ENCODE measurements around the gene RASGEF1C.
"Not testable (repeated sequence)": the region's sequence is repeated elsewhere in the genome, so short reads cannot be mapped to it uniquely, and the experiment has no call there.

Gene RASGEF1C

DNA sequence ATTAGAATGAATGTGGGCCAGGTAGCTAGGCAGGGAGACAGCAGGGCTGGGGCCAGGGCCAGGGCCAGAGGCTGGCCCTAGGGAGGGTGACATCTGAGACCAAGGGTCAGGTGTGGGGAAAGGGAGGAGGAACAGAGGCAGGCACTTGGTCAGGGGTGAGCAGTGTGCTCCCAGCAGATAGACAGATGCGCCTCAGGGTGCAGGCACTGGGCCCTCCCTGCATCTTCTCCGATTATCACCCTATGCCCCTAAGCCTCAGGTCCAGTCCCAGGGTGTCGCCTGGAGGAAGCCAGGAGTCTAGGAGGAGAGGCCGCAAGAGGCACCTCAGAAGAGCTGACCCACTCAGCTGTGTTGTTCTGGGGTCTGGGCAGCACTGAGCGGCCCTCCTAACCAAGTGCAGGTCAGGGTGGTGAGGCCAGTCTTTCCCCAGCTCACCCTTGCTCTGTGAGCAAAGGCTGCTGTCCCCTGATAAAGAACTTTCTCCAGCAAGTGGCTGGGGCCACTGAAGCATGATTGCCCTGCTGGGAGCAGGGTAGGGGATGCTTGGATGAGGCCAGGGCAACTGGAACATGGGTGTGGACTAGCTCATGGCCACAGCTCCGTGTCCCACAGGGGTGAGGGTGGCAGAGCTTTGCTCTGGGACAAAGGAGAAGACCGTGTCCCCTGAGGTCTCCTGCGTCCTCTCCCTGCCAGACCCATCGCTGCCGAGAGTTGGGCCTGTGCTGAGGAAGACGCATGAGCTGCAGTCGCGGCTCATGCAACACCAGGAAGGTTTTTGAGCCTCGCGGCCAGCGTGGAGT is 2.1 kb upstream of the RASGEF1C start:
- DNase-seq = no peak

DNA sequence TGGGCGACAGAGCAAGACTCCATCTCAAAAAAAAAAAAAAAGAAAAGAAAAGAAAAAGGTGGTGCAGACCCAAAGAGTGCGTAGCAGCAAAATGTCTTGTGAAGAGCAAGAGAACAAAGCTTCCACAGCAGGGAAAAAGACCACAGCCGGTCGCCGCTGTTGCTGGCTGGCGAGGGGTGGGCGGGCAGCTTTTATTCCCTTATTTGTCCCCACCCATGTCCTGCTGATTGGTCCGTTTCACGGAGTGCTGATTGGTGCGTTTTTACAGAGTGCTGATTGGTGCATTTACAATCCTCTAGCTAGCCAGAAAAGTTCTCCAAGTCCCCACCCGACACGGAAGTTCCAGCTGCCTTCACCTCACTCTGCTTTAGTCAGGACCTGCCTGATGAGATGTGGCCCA is 1.1 kb upstream of the RASGEF1C start:
- DNase-seq = not testable (repeated sequence)

DNA sequence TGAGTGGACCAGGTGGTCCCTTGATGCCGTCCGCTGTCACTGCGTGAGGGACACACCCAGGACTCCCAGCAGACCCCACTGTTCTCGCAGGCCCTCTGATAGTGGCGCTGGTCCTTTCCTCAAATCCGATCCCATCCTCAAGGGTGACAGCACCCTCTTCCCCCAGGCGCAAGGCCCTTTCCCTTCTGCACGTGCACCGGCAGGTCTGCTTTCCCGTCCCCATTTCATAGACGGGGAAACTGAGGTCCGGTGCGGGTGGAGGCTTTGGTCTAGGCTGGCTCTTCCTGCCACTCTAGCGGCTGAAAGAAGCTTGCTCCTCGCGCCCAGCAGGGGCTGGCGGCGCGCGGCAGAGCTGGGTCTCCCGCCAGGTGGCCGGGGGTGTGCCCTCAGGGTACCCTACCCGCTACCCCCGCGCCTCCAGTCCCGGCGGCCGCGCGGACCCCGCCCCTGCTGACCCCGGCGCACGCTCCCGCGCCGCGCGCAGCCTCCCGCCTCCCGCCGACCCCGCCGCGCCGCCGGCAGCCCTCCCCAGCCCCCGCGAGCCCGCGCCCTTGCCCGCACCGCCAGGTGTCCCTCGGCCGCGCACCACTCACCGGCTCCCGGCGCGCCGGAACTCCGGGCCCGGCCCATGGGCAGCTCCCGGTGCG is 453 bp downstream of the RASGEF1C start:
- DNase-seq = no peak

DNA sequence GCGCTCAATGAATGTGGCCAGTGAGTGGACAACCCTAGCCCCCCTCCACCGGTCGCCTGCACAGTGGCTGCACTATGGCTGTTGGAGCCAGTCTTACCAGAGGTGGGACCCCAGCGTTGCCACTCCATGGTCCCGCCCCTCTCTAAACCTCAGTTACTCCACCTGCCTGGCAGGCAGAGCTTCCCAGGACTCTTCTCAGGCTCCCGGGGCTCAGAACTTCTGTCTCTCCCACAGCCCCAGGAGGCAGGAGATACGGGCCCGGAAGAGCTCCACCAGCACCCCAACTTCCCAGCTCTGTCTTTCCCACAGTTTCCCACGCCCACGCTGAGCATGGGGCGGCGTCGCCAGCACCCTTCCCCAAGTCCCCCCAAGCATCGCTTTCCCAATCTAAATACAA is 975 bp downstream of the RASGEF1C start:
- DNase-seq = no peak

DNA sequence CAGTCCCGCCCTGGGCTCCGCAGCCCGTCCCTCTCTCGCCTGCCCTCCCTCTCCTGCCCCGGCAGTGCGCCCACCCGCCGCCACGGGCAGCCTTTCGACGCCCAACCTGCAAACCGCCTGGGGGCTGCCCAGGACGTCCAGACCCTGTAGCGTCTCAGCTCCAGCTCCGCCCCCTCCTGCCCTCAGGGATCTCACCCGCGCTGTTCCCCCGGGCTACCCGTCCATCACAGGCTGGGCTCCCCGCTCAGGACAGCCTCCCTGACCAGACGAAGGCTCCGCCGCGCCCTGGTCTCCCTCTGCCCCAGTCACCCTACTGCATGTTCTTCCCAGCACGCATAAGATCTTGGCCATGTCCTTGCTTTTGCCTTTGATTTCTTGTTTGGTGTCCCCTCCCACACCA is 1.4 kb downstream of the RASGEF1C start:
- no peak for DNase-seq

DNA sequence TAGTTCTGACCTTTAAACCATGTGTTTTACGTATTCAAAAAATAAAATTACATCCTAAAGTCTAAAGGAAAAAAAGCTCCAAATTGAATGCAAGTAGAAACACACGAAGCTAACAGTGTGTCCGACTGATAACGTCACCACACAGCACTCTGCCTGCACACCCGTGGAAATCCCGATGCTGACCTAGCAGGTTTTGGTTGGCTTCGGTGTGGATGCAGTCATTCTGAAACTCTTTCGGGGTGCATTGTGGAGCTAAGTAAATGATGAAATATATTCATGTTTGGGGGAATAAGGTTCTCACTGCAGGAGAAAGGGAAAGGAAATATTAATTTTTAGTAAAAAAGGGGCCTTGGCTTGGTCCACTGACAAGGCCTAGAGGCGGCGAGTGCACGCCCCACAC is 2.0 kb downstream of the RASGEF1C start:
- no peak for DNase-seq

DNA sequence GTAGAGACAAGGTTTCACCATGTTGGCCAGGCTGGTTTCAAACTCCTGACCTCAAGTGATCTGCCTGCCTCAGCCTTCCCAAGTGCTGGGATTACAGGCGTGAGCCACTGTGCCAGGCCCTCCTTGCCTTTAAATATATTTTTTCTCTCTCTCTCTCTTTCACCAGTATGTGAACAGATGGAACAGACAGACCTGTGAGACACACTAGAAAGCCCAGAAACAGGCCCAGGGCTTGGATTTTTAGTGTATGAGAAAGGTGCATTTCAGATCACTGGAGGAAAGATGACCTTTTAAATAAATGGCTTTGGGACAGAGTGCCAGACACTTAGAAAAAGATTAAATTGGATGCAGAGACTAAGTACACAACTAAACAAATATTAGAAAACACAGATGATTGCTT is 3.1 kb downstream of the RASGEF1C start:
- no peak for DNase-seq

DNA sequence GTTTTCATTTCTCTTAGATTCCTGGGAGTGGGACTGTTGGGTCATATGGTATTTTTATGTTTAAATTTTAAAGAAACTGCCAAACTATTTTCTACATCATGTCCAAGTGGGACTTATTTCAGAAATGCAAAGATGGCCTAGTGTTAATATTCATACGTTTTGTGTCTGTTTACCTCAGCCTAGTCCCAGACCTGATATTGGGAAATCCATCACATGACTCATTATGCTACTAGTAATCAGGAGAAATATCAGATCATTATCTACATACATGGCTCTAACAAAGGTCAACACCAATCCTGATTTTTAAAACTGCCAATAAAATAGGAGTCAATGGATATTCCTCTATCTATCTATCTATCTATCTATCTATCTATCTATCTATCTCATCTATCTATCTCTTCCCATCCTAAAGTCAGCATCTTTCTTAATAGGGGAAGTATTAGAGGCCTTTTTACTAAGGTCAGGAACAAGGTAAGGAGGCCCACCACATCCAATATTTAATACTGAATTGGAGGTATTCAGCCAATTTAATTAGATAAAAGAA is 4.7 kb downstream of the RASGEF1C start:
- no peak for DNase-seq

DNA sequence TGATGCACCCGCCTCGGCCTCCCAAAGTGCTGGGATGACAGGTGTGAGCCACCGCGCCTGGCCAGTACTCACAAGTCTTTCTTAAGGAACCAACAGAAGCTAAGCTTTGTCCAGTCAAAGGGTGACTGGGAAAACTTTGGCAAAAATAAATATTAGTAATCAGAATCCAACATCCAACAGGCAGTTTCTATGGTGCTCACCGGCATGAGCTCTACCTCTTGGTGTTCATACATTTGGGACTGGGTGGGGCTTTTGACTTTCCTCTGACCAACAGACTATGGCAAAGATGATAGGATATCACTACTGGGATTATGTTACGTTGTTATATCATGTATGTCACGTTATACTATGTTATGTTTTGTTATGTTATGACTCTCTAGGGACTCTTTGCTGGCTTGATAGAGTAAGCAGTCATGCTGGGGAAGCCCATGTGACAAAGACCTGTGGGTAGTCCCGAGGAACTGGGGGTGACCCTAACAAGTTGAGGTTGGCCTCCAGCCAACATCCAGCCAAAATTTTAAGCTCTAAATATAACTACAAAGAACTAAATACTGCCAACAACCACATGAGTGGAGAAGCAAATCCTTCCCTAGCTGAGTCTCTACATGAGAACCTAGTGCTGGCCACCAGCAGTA is 6.0 kb downstream of the RASGEF1C start:
- no peak for DNase-seq

DNA sequence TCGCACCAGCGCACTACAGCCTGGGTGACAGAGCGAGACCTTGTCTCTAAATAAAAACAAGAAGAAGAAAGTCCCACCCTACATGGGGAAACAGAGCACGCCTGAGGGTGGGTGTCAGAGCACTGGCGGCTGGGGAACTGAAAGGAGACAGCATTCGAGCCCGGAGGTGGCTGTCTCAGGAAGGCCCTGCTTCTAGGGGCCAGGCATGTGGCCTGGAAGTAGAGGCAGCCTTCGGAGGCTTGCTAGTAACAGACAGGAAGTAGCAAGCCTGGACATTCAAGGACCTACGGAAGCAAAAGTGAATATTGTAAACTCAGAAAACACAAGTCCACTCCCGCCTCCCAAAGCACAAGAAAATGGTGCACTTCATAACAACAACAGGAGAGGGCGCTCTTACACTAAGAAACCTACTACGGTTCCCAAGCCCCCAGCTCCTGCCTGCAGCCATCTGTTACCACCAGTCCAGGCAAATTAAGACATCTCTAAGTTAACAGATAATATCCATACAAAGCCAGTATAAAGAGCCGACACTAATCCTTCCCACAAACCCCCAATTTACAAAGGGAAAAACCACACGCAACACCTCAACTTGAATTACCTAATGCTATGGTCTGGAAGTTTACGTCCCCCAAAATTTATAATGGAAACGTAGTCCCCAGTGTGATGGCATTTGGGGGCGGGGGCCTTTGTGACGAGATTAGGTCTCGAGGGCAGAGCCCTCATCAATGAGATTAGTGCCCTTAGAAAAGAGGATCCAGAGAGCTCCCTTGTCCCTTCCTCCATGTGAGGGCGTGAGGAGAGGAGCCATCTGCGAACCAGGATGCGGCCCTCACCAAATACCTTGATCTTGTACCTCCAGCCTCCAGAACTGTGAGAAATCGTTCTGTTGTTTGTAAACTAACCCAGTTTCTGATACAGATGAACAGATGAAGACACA is 7.7 kb downstream of the RASGEF1C start:
- no peak for DNase-seq

DNA sequence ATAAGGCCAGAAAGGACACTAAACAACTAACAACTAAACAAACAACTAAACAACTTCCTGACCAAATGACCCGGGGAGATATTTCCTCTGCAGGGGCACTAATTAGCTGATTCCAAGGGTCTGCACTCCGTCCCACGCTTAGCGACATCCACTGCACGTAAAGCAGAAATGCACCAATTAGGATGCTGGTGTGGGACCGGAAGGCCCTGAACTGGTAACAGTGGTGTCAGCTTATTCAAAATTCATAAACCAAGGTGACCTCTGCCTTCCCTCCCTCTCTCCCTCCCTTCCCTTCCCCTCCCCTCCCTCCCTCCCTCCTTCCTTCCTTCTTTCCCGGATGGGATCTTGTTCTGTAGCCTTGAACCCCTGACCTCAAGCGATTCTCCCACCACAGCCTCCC is 9.6 kb downstream of the RASGEF1C start:
- no peak for DNase-seq

DNA sequence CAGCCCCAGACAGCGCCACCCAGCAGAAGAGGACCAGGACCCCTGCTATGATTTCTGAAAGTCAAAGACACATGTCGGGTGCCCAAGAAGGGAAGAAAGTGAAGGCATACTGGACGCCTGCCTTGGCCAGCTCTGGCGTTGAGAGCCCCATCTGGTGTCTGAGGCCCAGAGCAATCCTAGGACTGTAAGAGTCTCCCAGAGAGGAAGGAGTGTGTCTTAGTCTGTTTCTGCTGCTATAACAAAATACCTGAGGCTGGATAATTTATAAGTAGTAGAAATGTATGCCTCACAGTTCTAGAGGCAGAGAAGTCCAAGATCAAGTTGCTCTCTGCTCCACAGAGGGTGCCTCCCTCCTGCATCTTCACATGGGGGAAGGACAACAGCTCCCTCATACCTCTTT is 10.8 kb downstream of the RASGEF1C start:
- DNase-seq = no peak

DNA sequence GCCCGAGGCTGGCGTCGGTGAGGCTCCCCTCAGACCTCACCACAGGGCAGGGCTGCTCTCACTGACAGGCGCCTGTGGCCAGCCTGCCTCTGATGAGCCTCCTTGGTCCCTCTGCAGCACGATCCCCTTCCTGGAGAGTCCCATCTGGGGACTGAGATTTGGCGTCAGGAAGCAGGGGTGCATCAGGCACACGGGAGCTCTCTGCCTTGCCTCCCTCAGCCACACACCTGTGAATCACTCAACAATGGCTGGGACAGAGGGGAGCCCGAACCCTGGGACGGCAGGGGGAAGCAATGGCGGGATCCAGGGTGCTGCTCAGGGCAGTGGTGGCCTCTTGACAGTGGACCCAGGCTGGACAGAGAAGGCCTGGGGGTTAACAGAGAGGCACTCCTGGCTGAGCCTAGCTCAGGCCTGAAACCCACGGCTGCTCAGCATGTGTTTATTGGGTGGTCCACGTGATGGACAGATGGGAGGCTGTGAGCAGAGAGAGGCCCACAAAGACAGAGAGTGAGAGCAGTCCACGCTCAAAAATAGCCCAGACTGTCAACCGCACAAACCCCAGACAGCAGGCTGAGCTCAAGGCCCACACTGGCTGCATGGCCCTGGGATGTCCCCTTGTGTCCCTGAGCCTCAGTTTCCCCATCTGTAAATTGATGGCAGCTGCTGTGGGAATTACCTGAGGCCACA is 11.9 kb downstream of the RASGEF1C start:
- no peak for DNase-seq

DNA sequence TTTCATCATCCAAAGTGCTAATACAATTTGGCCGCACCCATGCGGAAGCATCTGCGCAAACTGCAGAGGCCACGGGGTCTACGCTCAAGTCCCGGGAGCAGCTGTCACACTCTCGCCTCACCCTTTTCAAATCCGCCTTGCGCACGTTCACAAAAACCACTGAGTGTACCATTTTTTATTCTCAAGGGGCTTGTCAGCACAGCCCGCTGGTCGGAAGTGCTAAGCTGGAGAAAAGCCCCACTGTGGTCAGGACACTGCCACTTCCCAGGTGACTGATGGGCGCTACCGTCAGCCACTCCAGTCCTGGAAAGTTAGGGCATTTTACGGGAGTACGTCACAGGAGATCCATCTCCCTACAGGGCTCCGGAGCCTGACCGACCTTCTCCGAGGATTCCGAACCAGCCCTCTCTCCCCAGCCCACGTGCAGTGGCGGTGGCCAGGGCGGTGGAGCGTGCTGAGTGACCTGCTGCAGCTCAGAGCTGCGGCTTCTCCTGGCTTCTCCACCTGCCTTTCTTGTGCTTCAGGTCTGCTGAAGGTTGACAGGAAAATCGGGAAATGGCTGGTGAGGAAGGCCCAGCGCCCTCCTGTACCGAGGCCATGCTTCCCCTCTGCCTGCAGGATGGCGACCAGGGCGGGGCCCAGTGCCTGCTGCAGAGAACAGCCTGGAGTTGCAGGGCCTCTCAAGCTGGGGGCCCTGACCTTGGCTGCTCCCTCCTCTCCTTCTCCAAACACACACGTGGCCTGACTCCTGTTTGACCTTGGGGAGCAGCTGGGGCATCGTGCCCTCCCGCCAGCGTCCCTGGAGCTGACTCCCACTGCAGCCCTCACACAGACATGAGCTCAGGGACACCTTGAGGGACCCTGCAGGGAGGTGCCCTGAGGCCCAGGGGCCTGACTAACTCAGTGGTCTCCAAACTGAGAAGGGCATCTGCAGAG is 14.3 kb downstream of the RASGEF1C start:
- no peak for DNase-seq

DNA sequence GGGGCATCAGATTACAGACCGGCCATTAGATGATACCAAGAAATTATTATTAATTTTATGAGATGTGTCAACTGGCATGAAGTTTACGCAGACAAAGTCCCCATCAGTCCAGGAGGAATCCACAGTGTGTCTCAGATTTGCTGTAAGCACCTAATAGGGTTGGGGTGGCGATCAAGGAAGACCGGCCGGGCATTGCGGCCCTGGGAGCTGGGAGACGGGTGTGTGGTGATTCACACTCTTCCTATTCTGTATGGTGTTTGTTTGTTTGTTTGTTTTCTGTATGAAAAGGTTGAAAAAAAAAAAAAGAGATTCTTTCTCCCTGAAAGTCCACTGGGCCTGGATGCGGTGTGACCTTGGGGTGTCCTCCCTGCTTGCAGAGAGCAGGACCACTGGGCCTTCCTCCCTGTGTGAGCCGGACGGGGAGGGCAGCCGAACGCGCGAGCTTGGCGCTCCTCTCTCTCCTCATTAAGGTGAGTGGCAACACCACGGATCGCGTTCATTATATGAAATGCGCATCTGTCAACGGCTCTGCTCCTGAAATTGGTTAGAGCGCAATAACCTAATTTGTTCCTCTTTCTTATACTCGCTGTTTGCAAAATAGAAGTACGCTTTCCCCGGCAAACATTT is 15.1 kb downstream of the RASGEF1C start:
- DNase-seq = no peak

DNA sequence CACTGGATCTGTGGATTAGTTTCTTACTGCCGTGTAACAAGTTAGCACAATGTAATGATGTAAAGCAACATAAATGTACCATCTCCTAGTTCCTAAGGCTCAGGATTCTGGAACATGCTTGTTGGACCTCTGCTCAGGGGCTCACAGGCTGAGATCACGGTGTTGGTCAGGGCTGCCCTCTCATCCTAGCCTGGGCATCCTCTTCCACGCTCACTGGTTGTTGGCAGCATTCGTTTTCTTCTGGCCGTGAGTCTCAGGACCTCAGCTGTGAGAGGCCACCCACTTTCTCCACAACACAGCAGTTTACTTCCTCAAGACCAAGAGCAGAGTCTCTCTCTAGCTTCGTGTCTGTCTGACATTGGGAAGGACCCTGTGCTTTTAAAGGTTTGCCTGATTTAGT is 17.3 kb downstream of the RASGEF1C start:
- no peak for DNase-seq

DNA sequence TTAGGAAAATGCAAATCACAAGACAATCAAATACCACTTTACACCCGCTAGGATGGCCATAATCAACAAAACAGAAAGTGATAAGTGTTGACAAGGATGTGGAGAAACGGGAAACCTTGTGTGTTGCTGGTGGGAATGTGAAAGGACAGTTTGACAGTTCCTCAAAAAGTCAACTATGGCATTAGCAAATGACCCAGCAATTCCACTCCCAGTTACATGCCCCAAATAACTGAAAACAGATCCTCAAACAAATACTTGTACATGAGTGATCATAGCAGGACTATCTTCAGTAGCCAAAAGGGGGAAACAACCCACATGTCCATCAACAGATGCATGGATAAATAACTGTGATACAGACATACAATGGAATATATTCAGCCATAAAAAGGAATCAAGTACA is 21.2 kb downstream of the RASGEF1C start:
- DNase-seq = no peak

DNA sequence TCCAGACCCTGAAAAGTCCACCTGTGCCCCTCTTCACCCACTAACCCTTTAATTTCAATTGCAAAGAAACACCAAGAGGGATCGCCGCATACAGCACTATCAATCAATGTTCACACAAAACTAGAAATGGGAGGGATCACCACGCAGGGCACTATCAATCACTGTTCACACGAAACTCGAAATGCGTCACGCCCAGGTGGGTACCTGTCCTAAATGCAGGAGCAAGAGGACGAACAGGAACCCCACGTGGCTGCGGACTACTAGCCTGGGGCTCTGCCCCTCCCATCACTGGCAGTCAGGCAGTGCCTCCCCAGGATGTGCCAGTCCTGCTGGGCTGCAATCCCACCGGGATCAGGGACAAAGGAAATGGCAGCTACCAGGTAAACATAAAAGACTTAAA is 28.2 kb downstream of the RASGEF1C start:
- no peak for DNase-seq

DNA sequence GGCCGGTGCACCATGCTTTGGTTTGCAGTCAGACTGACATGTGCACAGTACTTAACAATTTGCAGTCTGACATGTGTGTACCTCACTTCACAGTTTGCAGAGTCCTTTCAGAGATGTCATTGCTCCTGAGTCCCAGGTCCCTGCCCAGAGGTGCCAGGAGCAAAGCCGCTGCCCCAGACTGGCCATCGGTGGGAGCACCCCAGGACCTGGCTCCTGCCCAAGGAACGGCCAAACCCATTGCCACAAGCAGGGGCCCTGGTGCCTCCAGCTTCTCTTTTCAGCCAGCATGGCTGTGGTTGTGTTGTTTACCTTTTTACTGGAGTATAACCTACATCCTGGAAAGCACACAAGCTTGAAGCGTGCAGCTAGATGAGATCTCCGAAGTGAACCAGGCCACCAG is 28.6 kb downstream of the RASGEF1C start:
- no peak for DNase-seq
